ENCODE measurements around the gene SCMH1. TPM values are rescaled to one million over a fixed set of nuclear protein-coding genes. Genes with fewer than 3 reads are reported as not detected.

SCMH1 gene
- total RNA-seq, 1 experiment from 2014 or later = 25.9 TPM

DNA sequence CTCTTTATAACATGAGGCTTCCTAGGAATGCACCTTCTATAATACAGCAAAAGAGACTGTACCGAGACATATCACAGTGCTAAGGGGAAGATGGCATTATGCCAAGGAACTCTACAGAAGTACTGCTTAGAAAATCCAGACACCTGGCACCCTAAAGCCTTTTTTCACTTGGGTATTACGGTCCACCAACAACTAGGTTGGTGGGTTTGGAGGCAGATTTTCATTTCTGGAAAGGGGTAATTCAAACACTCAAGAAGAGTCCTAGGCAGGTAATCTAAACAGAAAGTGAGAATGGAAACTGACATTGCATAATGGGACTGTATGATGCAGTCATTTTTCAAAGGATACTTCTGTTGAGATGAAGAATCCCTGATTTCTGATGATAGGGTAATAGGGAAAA, 19.6 kb downstream of the SCMH1 start:
- BruUV-seq (replicated peaks) = no TSS peak
- Mint-ChIP-seq H3K4me3 (ENCODE audit: low read depth, unreplicated experiment) (no peak overlapping the region), H3K27me3 (ENCODE audit: unreplicated experiment) (no peaks in the 10 kb centered on the region), H3K9me3 (ENCODE audit: low read depth, unreplicated experiment) (no peaks in the 10 kb centered on the region), H3K36me3 (ENCODE audit: insufficient read depth, unreplicated experiment) (no peaks in the 10 kb centered on the region), H3K27ac (ENCODE audit: unreplicated experiment) (no peak overlapping the region), H3K4me1 (ENCODE audit: low read depth, unreplicated experiment) (peaks cover 23% of the 10 kb centered on the region)
- DNase-seq = no peak
- intact Hi-C loops (cut with micrococcal nuclease; ENCODE audit: unreplicated experiment) = no loop called here
- TF ChIP-seq, protein P1, sequence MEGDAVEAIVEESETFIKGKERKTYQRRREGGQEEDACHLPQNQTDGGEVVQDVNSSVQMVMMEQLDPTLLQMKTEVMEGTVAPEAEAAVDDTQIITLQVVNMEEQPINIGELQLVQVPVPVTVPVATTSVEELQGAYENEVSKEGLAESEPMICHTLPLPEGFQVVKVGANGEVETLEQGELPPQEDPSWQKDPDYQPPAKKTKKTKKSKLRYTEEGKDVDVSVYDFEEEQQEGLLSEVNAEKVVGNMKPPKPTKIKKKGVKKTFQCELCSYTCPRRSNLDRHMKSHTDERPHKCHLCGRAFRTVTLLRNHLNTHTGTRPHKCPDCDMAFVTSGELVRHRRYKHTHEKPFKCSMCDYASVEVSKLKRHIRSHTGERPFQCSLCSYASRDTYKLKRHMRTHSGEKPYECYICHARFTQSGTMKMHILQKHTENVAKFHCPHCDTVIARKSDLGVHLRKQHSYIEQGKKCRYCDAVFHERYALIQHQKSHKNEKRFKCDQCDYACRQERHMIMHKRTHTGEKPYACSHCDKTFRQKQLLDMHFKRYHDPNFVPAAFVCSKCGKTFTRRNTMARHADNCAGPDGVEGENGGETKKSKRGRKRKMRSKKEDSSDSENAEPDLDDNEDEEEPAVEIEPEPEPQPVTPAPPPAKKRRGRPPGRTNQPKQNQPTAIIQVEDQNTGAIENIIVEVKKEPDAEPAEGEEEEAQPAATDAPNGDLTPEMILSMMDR (IDR thresholded peaks at IDR 0.05; ENCODE audit: unreplicated experiment) = no peak
- CTCF ChIA-PET = no interaction called here

DNA sequence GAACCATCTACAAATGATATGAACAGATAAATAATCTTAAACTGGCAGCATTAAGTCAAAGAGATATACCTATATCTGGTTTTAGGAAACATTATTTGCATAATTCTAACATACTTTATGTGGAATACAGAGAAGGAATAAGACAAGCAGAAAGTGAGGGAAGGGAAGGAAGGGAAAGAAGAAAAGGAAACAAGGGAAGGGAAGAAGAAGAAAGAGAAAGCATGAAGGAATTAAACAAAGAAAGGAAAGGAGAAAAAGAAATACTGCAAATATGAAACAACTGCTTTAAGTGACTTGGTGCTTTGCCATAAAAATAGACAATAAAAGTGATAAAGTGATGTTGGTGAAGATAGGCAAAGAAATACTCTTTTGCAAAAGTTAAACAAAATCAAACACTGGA, 20.1 kb downstream of the SCMH1 start:
- Mint-ChIP-seq H3K36me3 (ENCODE audit: insufficient read depth, unreplicated experiment) (no peaks in the 10 kb centered on the region), H3K4me3 (ENCODE audit: low read depth, unreplicated experiment) (no peak overlapping the region), H3K27me3 (ENCODE audit: unreplicated experiment) (no peaks in the 10 kb centered on the region), H3K4me1 (ENCODE audit: low read depth, unreplicated experiment) (peaks cover 20% of the 10 kb centered on the region), H3K9me3 (ENCODE audit: low read depth, unreplicated experiment) (no peaks in the 10 kb centered on the region), H3K27ac (ENCODE audit: unreplicated experiment) (no peak overlapping the region)
- BruUV-seq (replicated peaks) = no TSS peak
- CTCF ChIA-PET = no interaction called here
- intact Hi-C loops (cut with micrococcal nuclease; ENCODE audit: unreplicated experiment) = no loop called here
- no peak for DNase-seq
- TF ChIP-seq, protein P1 (IDR thresholded peaks at IDR 0.05; ENCODE audit: unreplicated experiment) = no peak

DNA sequence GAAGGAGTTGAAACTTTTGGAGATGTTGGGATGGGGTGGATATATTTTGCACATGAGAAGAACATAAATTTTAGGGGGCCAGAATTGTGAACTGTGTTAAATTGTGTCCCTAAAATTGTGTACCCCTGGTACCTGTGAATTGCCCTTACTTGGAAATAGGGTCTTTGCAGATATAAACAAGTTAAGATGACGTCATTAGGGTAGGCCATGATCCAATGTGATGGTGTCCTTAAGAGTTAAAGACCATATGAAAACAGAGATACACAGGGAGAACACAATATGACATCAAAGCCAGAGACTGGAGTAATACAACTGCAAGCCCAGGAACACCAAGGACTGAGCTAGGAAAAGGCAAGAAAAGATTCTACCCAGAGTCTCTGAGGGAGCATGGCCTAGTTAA, 24.0 kb downstream of the SCMH1 start:
- Mint-ChIP-seq H3K4me3 (ENCODE audit: low read depth, unreplicated experiment) (no peak overlapping the region), H3K9me3 (ENCODE audit: low read depth, unreplicated experiment) (no peaks in the 10 kb centered on the region), H3K27me3 (ENCODE audit: unreplicated experiment) (no peaks in the 10 kb centered on the region), H3K27ac (ENCODE audit: unreplicated experiment) (no peak overlapping the region), H3K4me1 (ENCODE audit: low read depth, unreplicated experiment) (peaks cover 17% of the 10 kb centered on the region), H3K36me3 (ENCODE audit: insufficient read depth, unreplicated experiment) (no peaks in the 10 kb centered on the region)
- TF ChIP-seq, protein P1 (IDR thresholded peaks at IDR 0.05; ENCODE audit: unreplicated experiment) = no peak
- intact Hi-C loops (cut with micrococcal nuclease; ENCODE audit: unreplicated experiment) = no loop called here
- CTCF ChIA-PET = no interaction called here
- DNase-seq = no peak
- no TSS peak for BruUV-seq (replicated peaks)

DNA sequence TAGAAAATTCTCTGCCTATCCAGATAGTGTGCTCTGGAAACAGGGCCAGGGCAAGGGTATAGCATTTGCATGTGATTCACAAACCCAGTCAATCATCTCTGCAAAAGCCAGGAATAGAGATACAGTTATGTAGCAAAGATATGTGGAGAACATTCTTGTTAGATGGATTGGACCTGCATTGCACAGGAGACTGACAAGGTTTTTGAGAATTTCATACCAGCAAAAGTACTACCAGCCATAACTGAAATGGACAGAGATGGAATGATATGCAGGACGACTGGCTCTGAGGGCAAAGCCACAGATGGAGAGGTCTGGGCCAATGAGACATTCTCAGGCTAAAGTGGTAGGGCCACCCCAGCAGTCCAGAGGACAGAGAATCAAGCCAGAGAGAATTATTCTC, 24.7 kb downstream of the SCMH1 start:
- Mint-ChIP-seq H3K27me3 (ENCODE audit: unreplicated experiment) (no peaks in the 10 kb centered on the region), H3K4me3 (ENCODE audit: low read depth, unreplicated experiment) (no peak overlapping the region), H3K4me1 (ENCODE audit: low read depth, unreplicated experiment) (peaks cover 17% of the 10 kb centered on the region), H3K36me3 (ENCODE audit: insufficient read depth, unreplicated experiment) (no peaks in the 10 kb centered on the region), H3K27ac (ENCODE audit: unreplicated experiment) (no peak overlapping the region), H3K9me3 (ENCODE audit: low read depth, unreplicated experiment) (no peaks in the 10 kb centered on the region)
- no TSS peak for BruUV-seq (replicated peaks)
- DNase-seq = no peak
- TF ChIP-seq, protein P1 (IDR thresholded peaks at IDR 0.05; ENCODE audit: unreplicated experiment) = no peak
- intact Hi-C loops (cut with micrococcal nuclease; ENCODE audit: unreplicated experiment) = no loop called here
- CTCF ChIA-PET = no interaction called here

DNA sequence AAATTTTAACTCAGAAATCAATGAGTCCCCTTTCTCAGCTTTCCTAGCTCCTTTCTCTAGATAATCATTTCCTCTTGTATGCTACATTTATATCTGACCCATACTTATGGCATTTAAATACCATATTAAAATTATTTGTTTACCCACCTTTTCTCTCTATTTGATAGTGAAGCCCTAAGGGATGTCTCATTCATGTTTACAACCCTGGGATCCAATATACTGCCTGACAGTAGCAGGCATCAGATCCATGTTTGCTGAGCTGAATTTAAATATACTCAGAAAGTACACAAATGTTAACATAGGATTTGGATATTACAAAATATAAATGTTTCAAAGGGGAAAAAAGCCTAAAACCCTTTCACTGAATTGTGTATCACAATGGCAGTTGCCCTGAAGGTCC, 26.5 kb downstream of the SCMH1 start:
- TF ChIP-seq, protein P1 (IDR thresholded peaks at IDR 0.05; ENCODE audit: unreplicated experiment) = no peak
- DNase-seq = no peak
- intact Hi-C loops (cut with micrococcal nuclease; ENCODE audit: unreplicated experiment) = no loop called here
- H3K4me1 Mint-ChIP-seq (ENCODE audit: low read depth, unreplicated experiment) = peaks cover 9% of the 10 kb centered on the region
- CTCF ChIA-PET = no interaction called here
- H3K4me3 Mint-ChIP-seq (ENCODE audit: low read depth, unreplicated experiment) = no peak overlapping the region
- H3K27me3 Mint-ChIP-seq (ENCODE audit: unreplicated experiment) = no peaks in the 10 kb centered on the region
- H3K9me3 Mint-ChIP-seq (ENCODE audit: low read depth, unreplicated experiment) = no peaks in the 10 kb centered on the region
- no peak overlapping the region for H3K27ac Mint-ChIP-seq (ENCODE audit: unreplicated experiment)
- no peaks in the 10 kb centered on the region for H3K36me3 Mint-ChIP-seq (ENCODE audit: insufficient read depth, unreplicated experiment)
- BruUV-seq (replicated peaks) = no TSS peak
